Cortex of kidney (tissue), 1 donor: Measurements from ENCODE around the gene TEX26.

Experiments used
- DNase-seq: peaks from one replicate; lab custom pipeline; 2025; lab: John Stamatoyannopoulos, UW

The TEX26 gene

DNA sequence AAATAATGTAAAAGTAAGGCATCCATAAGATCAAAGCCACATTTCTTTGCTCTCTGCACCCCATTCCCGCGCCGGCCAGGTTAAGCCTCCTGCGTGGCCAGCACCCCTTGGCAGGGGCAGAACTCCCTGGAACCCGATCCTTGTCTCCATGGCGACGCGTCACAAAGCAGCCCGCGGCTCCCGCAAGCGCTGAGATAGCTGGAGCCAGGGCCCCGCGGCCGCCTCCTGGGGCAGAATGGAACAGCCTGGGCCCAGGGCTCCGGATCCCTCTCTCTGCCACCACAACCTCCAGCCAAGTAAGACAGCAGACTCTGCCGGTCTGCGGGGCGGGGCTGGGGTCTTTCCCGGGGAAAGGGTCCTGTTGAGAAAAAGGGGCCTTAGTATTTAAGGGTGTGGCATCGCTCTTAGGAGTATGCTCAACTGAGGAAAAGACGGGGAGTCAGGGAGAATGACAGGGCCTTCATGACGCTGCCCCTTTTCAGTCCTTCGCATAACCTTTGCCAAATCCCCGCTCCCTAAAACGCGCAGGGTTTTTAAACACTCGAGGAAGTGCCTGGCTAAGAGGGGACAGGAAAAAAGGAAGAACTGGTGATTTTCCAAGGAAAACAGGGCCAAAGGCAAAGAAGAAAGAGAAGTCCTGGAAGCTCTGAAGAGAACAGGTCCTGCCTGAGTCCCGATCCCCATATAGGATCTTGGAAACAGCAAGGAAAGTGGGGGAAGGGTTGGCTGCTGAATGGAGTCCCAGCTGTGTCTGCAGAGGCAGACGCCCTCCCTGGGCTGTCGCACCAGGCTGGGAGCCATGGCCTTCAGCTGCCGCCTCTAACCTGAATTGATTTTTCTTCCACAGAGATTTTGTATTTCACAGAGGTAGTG, at the start of gene TEX26:
TSS of gene TEX26 (plus strand) at position 176 of the 873 bp plus-strand sequence. CDS start at position 236, 60 bp downstream.
- DNase-seq, result no peak

DNA sequence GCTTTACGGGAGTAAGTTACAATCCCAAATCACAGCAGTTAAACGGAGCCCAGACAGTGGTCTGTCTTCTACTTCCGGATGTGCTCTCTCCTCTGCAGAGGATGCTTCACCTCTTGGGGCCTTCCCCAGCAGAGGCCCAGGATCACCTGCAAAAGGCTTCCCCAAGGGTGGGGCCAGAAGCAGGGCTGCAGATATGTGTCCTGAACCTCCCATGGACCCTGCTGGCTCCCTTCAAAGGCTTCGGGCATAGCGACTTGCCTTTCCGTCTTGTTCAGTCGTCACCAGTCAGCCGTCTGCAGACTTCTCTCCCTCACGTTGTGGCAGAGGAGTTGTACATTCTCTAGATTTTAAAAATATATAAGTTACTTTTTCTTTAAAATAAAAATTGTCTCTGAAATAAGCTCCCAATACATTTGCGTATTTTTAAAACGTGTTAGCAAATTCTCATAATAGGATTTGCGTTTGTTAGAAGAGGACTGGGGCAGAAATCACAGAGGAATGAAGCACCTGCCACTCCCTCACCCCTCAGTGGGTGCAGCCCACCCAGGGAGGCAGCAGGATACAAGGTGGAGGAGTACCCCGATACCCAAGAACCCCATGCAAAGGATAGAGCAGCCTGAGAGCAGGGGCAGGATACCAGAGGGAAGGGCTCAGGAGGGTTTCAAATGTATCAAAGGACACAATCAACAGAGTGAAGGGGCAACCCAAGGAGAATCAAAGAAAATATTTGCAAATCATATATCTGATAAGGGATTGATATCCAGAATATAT, 49.3 kb upstream of the TEX26 start:
- no peak for DNase-seq

DNA sequence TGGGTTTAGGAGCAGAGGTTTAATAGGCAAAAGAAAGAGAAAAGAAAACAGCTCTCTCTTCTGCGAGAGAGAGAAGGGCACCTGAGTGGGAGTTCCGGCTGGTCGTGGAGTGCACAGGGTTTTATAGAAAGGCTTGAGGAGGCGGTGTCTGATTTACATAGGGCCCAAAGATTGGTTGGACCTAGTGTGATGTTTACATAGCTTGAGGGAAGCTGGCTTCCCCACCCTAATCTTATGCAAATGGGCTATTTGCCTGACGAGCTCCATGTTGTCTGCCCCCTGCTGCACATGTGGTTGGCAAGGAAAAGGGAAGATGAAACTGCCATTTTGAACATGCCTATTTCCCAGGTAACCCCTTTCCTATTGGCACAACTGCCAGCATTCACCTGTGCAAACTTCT, 47.9 kb upstream of the TEX26 start:
- DNase-seq, result no peak

DNA sequence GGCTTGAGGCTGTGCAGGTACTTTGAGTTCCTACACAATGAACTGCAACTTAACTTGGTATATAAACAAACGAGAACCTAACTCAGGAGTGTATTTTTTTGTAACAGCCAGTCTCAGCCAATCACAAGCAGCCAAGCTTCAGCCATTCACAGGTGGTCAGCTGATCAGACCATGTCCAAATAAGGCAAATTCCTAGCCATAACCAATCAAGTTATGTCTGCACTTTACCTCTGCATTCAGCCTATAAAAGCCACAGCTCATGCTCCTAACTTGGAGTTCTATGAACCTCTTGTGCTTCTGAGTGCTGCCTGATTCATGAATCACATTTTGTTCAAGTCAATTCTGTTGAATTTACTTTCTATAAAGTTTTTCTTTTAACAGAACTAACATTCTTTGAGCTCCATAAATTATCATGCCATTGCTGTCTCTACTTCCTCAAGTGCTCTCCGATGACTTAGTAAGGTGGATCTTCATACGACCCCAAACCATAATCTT, 43.2 kb upstream of the TEX26 start:
- DNase-seq, result no peak

DNA sequence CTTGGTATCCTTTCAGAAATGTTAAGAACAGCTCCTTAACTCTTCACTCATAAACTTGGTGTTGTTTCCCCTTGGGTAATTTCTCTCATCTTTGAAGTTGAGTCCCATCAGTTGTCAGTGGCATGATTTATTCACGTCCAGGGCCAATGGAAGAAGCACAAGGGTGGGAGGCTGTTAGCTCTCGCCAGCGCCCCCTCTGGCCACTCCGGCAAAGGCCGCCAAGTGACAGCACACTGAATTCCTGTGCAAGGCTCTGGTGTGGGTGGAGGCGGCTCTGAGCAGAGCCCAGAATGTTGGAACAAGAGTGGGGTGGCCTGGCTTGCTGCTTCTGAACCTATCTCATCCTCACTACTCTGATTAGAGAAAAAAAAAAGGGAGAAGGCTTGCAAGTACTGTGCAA, 39.5 kb upstream of the TEX26 start:
- no peak for DNase-seq

DNA sequence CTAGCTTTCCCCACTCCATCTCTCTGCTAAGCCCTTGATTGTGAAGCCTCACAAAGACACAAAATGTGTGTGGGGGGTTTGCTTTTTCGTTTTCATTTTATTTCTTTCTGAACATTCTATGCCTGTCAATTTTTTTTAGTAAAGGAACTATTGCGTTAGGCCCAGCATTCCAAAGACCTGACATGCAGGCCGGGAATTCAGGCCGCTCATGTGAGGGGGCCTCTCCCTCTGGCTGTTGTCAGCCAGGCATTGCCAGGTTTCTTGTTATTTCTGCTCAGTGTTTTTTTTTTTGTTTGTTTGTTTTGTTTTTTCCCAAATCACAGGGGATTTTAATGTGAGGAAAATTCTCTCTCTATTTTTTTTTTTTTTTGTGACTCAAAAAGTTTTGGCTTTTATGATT, 36.7 kb upstream of the TEX26 start:
- DNase-seq, result no peak

DNA sequence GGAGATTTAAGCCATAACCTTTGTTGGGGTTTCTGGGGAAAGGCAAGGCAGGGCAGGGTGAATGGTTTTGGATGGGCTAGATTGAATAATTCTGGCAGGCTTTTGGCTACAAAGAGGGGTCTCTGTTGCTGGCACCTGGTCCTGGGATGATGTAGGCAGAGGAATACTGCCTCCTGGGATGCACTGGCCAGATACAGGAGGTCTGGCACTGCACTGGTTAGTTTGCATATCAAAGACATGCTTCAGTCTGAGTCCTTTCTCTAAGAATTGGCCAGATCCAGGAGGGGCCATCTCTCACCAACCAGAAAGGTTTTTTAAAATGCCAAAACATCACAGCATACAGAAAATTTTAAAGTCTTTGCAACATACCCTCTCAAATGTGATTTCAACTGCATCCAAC, 34.4 kb upstream of the TEX26 start:
- no peak for DNase-seq

DNA sequence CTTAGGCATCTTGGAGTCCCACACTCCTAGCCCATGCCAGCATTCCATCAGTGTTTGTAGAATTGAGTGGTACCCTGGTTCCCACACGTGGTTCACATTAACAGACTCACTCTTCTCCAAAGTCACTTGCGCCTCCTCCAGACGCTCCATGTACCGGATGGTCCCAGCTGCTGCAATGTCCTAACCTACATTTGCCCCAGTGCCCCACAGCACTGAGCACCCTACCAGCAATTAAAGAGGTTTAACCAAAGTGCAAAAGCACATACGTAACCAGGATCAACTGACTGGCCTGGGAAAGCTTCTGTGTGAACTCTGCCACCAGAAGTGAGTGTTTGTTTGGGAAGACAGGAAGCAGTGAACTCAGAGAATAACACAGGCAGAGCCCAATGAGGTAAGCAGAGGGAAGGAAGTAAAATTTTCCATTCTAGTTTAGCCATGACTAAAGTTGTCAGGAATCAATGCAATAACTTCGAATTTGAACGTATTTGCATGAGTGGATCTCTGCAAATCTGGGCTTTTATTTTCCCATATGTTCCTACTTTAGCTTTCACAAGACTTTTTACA, 33.7 kb upstream of the TEX26 start:
- no peak for DNase-seq

DNA sequence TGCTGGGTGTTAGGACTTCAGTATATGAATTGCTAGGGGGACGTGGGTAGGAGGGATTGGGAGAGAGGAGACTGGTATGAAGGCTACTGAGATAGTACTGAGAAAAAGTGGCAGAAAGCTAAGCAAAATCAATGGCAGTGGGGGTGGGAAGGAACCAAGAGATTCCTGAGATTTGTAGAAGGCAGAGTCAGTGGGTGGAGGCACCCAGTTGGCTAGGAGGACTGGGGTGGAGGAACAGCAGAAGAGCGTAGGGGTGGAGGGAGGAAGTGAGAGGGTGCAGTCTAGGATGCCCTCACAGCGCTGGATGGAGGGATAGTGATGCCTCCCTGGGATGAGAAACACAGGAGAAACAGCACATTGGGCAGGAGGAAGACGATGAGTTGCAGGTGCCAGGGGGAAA, 32.0 kb upstream of the TEX26 start:
- DNase-seq, result no peak

DNA sequence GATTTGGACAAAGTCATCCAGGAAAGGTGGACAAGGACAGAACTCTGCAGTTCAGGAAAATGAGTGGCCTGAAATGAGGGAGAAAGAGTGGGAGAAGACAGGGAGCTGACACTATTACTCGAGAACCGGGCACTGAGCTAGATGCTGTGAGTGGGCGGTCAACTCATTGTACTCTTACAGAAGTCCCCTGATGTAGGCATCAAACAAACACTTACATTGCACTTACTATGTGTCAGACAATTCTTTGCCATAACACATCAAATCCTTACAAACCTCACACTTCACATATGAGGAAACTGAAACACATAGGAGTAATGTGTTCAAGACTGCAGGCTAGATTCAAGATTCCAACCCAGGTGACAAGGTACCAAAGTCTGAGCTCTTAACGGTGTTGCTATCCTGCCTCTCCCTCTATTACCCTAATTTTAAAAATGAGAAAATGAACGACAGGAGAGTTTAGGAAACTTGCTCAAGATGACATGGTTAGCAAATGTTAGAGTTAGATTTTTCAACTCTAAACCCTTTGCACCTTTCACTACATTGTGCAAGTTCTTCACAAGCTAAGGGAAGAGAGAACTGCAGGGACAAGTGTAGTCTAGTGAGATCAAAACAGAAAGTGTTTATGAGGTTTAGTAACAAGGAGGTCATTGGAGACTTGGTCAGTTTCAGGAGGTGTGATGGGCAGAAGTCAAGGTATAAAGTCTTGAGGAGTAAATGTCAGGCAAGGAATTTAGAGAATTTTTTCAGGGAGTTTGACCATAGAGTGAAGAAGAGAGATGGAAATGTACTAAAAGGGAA, 31.3 kb upstream of the TEX26 start:
- no peak for DNase-seq

DNA sequence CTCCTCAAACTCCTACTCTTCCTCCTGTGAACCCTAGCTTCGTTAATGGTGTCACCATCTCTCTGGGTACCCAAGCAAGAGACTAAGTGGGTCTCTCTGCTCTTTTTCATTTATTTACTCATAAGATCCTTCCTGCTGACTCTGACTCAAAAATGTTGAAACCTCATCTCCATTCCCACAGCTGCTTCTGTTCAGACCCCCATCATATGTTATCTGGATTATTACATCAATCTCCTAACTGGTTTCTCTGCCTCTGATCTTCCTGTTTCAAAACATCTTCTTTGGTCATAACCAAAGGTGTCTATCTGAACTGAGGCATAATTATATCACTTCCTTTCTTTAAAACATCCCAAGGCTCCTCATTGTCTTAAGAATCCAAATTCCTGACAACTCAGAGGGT, 28.4 kb upstream of the TEX26 start:
- DNase-seq, result no peak

DNA sequence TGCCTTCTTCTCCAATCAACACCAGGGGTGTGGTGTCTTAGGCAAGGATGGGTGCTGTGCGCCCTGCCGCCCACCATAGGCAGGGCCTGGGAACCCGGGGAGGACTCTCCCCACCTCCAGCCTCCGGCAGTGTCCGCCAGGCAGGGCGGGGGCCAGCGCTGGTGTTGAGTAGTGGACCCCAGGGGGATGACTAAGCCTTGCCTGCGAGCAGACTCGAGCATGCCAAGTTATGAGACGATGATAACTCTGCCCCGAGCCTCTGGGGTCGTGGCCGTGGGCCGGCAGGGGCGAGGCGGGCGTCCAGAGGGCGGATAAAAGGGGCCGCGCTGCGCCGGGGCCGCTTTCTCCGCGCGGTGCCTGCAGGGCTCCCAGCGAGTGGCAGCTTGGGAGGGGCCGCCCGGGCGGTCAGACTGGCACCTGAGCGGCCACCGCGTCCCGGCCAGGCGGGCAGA, 26.5 kb upstream of the TEX26 start, which contains the start of gene MEDAG:
TSS of gene MEDAG (plus strand) at position 340 of the 452 bp plus-strand sequence. CDS start 245 bp downstream, outside the sequence.
- no peak for DNase-seq

DNA sequence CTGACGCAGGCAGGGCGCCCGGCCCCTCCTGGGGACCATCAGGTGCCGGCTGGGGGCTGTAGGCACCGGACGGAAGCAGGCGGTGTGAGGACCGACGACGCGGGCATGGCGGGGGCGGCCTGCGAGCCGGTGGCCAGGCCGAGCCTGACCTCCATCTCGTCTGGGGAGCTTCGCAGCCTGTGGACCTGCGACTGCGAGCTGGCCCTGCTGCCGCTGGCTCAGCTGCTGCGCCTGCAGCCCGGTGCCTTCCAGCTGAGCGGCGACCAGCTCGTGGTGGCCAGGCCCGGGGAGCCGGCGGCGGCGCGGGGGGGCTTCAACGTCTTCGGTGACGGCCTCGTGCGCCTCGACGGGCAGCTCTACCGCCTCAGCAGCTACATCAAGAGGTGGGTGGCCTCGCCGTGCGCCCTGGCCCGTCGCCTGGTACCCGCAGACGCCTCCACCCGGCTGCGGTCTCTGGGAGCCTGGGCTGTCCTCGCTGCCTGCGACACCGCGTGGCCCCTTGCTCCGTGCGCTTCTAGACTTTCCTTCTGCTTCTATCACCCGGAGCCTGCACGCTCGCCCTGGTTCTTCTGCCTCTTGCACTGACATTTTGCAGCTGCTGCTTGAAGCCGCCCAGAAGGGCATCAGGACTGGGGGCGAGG, 25.9 kb upstream of the TEX26 start:
- DNase-seq, result no peak

DNA sequence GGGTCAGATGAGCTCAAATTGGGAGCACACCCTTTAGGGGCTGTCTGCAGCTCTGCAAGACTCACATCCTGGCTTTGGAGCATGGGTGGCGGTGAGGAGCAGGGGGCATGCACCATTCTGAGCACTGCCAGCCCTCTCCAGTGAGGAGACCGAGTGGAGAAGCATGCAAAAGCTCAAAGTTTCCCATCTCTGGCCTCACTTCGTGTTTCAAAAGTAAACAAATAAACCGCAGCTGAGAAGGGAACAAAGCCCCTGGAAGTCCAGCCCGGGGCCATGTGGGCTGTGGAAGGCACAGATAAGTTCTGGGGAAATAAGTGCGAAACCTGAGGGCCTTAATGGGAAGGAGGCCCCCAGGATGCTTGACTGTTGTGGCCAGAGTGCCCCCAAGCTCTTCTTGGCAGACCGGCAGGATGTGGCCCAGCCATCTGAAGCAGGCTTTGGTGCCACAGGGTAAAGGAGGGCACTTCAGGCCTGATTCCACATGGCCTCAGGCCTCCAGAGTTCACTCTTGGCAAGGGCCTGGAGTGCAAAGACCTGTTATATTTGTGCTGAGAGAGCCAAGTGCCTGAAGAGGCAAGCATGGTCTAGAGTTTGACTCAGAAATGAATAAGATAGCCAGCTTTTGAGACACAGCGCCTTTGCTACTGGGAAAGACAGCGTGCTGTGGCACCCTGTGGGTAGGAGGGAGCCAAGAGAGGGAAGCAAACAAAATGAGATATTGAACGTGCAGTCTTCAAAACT, 25.2 kb upstream of the TEX26 start:
- DNase-seq, result no peak

DNA sequence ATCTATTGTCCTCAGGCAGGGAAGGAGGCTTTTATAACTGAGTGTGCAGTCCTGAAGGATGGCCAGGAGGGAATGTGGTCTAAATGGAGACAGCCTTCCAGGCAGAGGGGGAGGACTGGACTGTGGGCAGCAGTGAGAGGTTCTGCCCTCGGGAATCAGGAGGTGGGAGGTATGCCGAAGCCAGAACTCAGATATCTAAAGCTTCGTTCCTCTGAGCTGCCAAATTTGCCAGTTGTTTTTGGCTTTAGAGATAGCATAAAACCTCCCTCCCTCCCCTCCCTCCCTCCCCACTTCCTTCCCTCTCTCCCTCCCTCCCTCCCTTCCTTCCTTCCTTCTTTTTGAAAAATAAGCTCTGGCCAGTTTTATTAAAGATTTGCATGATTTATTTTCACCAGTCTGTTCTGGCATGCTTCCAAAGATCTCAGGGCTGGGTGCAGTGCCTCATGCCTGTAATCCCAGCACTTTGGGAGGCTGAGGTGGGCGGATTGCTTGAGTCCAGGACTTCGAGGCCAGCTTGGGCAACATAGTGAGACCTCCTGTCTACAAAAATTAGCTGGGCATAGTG, 24.0 kb upstream of the TEX26 start:
- DNase-seq, result no peak

DNA sequence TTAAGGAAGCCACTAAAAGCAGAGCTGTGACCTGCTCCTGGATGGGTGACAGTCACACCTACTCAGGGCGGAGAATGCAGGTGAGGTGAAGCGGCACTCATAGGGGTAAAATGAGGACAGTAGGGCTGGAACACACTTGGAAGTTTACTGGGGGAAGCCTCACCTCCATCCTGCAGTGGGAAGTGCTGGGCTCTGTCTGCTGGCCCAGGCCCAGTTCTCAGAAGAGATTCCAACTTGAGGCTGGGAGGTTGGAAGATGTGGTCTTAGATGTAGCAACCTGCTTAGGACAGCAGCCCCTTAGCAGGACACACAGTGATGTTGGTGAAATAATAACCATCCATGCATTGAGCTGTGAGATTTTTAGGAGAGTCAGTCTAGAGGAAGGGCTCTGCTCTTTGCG, 21.8 kb upstream of the TEX26 start:
- DNase-seq, result no peak

DNA sequence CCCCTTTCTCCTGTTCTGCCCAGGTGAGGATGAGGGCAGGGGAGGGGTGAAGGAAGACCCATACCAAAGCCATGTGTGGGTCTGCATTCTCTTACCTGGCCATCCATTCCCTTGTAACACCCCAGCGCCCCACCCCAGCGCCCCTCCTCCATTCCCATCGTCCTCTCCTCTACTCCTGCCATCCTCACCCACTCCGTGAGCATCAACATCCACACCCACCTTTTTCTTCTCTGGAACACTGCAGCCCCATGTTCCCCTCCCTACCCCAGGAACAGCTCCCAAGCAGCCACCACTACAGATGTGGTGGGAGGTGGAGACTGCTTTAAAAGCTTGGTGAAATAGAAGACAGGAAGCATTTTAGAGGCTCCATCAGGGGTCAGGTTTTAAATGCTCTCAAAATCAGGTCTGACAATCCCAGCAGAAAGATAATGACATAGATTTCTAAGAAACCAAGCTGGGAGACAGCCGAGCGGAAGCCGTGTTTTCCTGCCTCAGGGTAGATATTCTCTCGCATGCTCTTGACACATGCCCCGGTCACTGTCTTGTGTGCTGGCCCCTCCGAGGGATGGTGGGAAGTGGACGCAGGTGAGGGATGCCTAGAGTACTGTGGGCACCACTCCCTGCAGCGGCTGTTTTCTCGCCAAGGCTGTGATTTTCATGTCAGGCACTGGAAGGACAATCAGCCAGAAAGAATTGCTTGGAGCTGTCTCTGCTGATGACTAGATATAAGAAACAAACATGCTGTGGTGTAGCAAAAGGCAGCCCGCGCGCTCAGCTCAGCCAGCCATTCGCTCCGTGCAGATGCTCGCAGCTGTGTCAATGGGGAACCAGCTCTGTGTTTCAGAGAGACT, 16.5 kb upstream of the TEX26 start:
- no peak for DNase-seq

DNA sequence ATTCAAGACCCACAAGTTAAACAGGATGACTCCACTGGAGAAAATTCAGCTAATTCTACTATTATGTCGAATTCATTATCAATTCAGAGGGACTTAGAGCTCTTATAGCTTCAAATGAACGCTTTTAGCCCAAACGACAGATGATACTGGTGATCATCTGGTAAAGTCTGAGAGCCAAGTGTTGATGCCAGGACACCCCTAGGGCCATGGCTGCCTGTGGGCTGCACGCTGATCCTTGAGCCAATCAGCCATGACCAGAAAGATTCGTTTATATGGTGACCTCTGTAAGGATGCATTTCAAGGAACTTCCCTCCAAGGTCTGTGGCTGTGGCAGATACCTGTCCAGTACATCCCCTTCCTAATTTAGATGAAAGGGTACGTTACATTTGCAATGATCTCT, 15.5 kb upstream of the TEX26 start:
- no peak for DNase-seq
